CD8-positive, alpha-beta memory T cell (primary cell): ENCODE measurements around the gene SOAT1. TPM values are rescaled to one million over a fixed set of nuclear protein-coding genes. Genes with fewer than 3 reads are reported as not detected.
"Not testable (repeated sequence)": the region's sequence is repeated elsewhere in the genome, so short reads cannot be mapped to it uniquely, and the experiment has no call there.

Experiments
- CTCF ChIA-PET: fragments of 350-600 bp; sonication (Branson Sonifier 250); formaldehyde crosslinking; loops from one replicate; lab custom pipeline; 2021; ENCODE audit warnings: antibody characterized with exemption; lab: Charles Lee
- POLR2A ChIA-PET: fragments of 350-600 bp; sonication (Branson Sonifier 250); formaldehyde crosslinking; loops from one replicate; lab custom pipeline; 2021; ENCODE audit warnings: antibody characterized with exemption; lab: Charles Lee
- DNase-seq, 5 donors: peaks; one replicate each; pipeline versions ENCODE4 v3.0.0 to v3.0.0-alpha.2; 2020 to 2022; ENCODE audit warnings: mixed read lengths in 1 of 5
- H3K27ac ChIP-seq: one replicate; pipeline ENCODE4 v1.7.0; 2013; ENCODE audit warnings: low read depth, mild to moderate bottlenecking, low read length, moderate library complexity
- H3K27me3 ChIP-seq: 2 replicates; pipeline ENCODE4 v1.7.0; 2013; ENCODE audit warnings: low read length, mild to moderate bottlenecking; ENCODE audit not compliant: insufficient read depth, poor library complexity, severe bottlenecking
- H3K36me3 ChIP-seq: 2 replicates; pipeline ENCODE4 v1.7.0; 2013; ENCODE audit warnings: mild to moderate bottlenecking, low read length, moderate library complexity; ENCODE audit not compliant: insufficient read depth
- H3K4me1 ChIP-seq: 2 replicates; pipeline ENCODE4 v1.7.0; 2013; ENCODE audit warnings: mild to moderate bottlenecking, low read length, moderate library complexity; ENCODE audit not compliant: insufficient read depth
- H3K4me3 ChIP-seq: 2 replicates; pipeline ENCODE4 v1.7.0; 2013; ENCODE audit warnings: mild to moderate bottlenecking, low read length
- H3K9me3 ChIP-seq: 2 replicates; pipeline ENCODE4 v1.7.0; 2013; ENCODE audit warnings: mild to moderate bottlenecking, low read length
- H3K27ac Mint-ChIP-seq, 8 donors: one replicate each; pipeline ENCODE4 v1.8.0; 2020 to 2021; ENCODE audit warnings: mixed read lengths in 8 of 8, mild to moderate bottlenecking in 6 of 8, inconsistent platforms in 3 of 8, moderate library complexity in 3 of 8
- H3K27me3 Mint-ChIP-seq, 2 donors: one replicate each; pipeline ENCODE4 v1.8.0; 2020 to 2021; ENCODE audit warnings: mixed read lengths in 2 of 2, mild to moderate bottlenecking in 1 of 2, moderate library complexity in 1 of 2
- H3K36me3 Mint-ChIP-seq, 3 donors: one replicate each; pipeline ENCODE4 v1.8.0; 2020 to 2021; ENCODE audit warnings: mixed read lengths in 3 of 3, inconsistent platforms in 1 of 3, mild to moderate bottlenecking in 1 of 3
- H3K4me1 Mint-ChIP-seq, 3 donors: one replicate each; pipeline ENCODE4 v1.8.0; 2020 to 2021; ENCODE audit warnings: mixed read lengths in 3 of 3, inconsistent platforms in 1 of 3, mild to moderate bottlenecking in 1 of 3
- H3K4me3 Mint-ChIP-seq, 7 donors: one replicate each; pipeline ENCODE4 v1.8.0; 2020 to 2021; ENCODE audit warnings: mixed read lengths in 7 of 7, mild to moderate bottlenecking in 6 of 7, moderate library complexity in 4 of 7, inconsistent platforms in 2 of 7
- H3K9me3 Mint-ChIP-seq, 5 donors: one replicate each; pipeline ENCODE4 v1.8.0; 2020 to 2022; ENCODE audit warnings: mixed read lengths in 5 of 5, mild to moderate bottlenecking in 3 of 5, moderate library complexity in 2 of 5, inconsistent platforms in 1 of 5
- polyA plus RNA-seq: library from polyadenylated mRNA; unstranded; fragments of 300-500 nt; fragmentation: Illumina TruSeq; gene quantifications from one replicate; pipeline ENCODE4 v1.2.3, GENCODE V29; 2021
- total RNA-seq, 2 experiments: library from RNA; stranded (reverse); gene quantifications; one replicate each; pipeline ENCODE4 v1.2.3, GENCODE V29; 2021

Gene SOAT1
- total and polyA plus RNA-seq, 3 experiments from 2014 or later: 66.0 to 85.6 (median 66.0) TPM

GRCh38 chr1:179263121-179263520 lies 30.5 kb upstream of the SOAT1 start:
- Histone ChIP-seq H3K9me3 (no peaks in the 10 kb centered on the region), H3K4me1 (no peaks in the 10 kb centered on the region), H3K4me3 (no peak overlapping the region), H3K27ac (no peak overlapping the region), H3K27me3 (no peaks in the 10 kb centered on the region), H3K36me3 (no peaks in the 10 kb centered on the region)
- POLR2A ChIA-PET: no interaction called here
- Mint-ChIP-seq H3K4me3 (no peak overlapping the region), H3K36me3 (no peaks in the 10 kb centered on the region), H3K9me3 (no peaks in the 10 kb centered on the region), H3K27ac (no peak overlapping the region), H3K4me1 (peaks cover 0 to 4% (median 3%) of the 10 kb centered on the region in 3 donors), H3K27me3 (peaks cover 0 to 3% of the 10 kb centered on the region in 2 donors)
- CTCF ChIA-PET: no interaction called here
- DNase-seq: no peak

GRCh38 chr1:179264507-179264906 lies 29.1 kb upstream of the SOAT1 start:
- H3K36me3 ChIP-seq: no peaks in the 10 kb centered on the region
- POLR2A ChIA-PET: no interaction called here
- H3K27me3 ChIP-seq: no peaks in the 10 kb centered on the region
- Mint-ChIP-seq H3K4me3 (no peak overlapping the region), H3K36me3 (no peaks in the 10 kb centered on the region), H3K27me3 (peaks cover 0 to 3% of the 10 kb centered on the region in 2 donors), H3K9me3 (no peaks in the 10 kb centered on the region), H3K4me1 (peaks cover 0 to 4% (median 3%) of the 10 kb centered on the region in 3 donors), H3K27ac (no peak overlapping the region)
- no peak for DNase-seq
- no peak overlapping the region for H3K4me3 ChIP-seq
- H3K27ac ChIP-seq: no peak overlapping the region
- no peaks in the 10 kb centered on the region for H3K9me3 ChIP-seq
- no peaks in the 10 kb centered on the region for H3K4me1 ChIP-seq
- CTCF ChIA-PET: no interaction called here

DNA sequence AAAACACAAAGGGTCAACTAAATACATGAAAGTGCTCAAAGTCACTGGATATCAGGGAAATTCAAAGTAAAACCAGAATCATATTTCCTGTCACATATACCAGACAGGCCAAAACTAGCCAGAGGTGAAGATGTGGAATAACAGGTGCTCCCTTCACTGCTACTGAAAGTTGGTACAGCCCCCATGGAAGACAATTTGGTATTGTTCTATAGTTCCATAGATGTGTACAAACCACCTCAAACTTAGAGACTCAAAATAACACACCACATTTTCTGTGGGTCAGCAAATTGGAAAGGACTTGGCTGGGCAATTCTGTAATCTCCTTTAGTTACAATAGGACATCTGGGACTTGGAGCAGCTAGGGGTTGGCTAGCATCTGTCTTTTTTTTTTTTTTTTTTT lies 24.5 kb upstream of the SOAT1 start:
- Mint-ChIP-seq H3K36me3 (no peaks in the 10 kb centered on the region), H3K27ac (no peak overlapping the region), H3K4me3 (no peak overlapping the region), H3K9me3 (no peaks in the 10 kb centered on the region), H3K4me1 (no peaks in the 10 kb centered on the region), H3K27me3 (peaks cover 0 to 3% of the 10 kb centered on the region in 2 donors)
- H3K4me3 ChIP-seq: no peak overlapping the region
- H3K4me1 ChIP-seq: no peaks in the 10 kb centered on the region
- no peaks in the 10 kb centered on the region for H3K27me3 ChIP-seq
- POLR2A ChIA-PET: no interaction called here
- no peak overlapping the region for H3K27ac ChIP-seq
- no peaks in the 10 kb centered on the region for H3K36me3 ChIP-seq
- CTCF ChIA-PET: interaction anchor here (0.7 kb wide), 1 partner anchor 12 kb away, joined by 3 read pairs; no protein-coding TSS in a partner anchor
- DNase-seq: no peak
- no peaks in the 10 kb centered on the region for H3K9me3 ChIP-seq

DNA sequence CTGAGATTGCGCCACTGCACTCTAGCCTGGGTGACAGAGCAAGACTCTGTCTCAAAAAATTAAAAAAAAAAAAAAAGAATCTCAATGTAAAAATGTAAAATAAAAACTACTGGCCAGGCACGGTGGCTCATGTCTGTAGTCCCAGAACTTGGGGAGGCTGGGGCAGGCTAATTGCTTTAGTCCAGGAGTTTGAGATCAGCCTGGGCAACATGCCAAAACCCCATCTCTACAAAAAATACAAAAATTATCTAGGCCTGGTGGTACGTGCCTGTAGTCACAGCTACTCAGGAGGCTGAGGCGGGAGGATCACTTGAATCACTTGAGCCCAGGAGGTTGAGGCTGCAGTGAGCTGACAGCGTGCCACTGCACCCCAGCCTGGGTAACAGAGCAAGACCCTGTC lies 19.2 kb upstream of the SOAT1 start:
- CTCF ChIA-PET, H3K9me3 ChIP-seq, H3K36me3 ChIP-seq, DNase-seq, H3K27ac Mint-ChIP-seq, H3K27ac ChIP-seq, H3K4me3 Mint-ChIP-seq, H3K27me3 Mint-ChIP-seq, H3K36me3 Mint-ChIP-seq, H3K27me3 ChIP-seq, H3K4me3 ChIP-seq, POLR2A ChIA-PET, H3K4me1 ChIP-seq, H3K9me3 Mint-ChIP-seq, H3K4me1 Mint-ChIP-seq: not testable (repeated sequence)

DNA sequence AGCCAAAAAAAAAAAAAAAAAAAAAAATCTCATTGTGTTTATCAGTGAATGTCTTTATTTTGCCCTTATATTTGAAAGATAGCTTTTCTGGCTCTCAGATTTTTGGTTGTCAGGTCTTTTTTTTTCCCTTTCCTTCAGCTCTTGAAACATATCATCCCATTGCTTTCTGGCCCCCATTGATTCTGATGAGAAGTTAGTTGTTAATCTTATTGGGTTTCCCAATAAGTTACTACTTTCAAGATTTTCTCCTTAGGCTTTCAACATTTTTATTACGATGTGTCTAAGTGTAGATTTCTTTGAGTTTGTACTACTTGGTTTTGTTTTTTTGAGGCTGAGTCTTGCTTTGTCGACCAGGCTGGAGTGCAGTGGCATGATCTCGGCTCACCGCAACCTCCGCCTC lies 14.7 kb upstream of the SOAT1 start:
- Histone ChIP-seq H3K27me3 (no peaks in the 10 kb centered on the region), H3K4me1 (no peaks in the 10 kb centered on the region), H3K36me3 (no peaks in the 10 kb centered on the region), H3K9me3 (no peaks in the 10 kb centered on the region), H3K4me3 (no peak overlapping the region), H3K27ac (no peak overlapping the region)
- peaks cover 0 to 4% (median 2%) of the 10 kb centered on the region in 3 donors for H3K36me3 Mint-ChIP-seq
- H3K27ac Mint-ChIP-seq: no peak overlapping the region
- ChIA-PET CTCF (interaction anchor here (1.5 kb wide), 1 partner anchor 14 kb away, joined by 3 read pairs; no protein-coding TSS in a partner anchor), POLR2A (interaction anchor here (0.9 kb wide), 1 partner anchor 15 kb away, joined by 3 read pairs; no protein-coding TSS in a partner anchor)
- H3K4me3 Mint-ChIP-seq: no peak overlapping the region
- no peak for DNase-seq
- peaks cover 3 to 12% (median 9%) of the 10 kb centered on the region in 5 donors for H3K9me3 Mint-ChIP-seq
- H3K27me3 Mint-ChIP-seq: no peaks in the 10 kb centered on the region
- H3K4me1 Mint-ChIP-seq: no peaks in the 10 kb centered on the region

DNA sequence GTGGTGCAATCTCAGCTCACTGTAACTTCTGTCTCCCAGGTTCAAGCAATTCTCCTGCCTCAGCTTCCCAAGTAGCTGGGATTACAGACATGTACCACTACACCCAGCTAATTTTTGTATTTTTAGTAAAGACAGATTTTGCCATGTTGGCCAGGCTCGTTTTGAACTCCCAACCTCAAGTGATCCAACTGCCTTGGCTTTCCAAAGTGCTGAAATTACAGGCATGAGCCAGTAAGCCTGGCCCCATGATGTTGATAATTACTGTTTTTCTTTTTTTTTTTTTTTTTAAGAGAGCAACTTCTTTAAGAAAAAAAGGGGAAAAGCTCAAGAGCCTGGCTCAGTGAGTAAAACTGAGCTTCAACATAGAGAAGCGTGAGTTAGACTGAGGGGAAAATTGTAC lies 9.6 kb upstream of the SOAT1 start:
- H3K27me3 ChIP-seq: no peaks in the 10 kb centered on the region
- no peak for DNase-seq
- ChIA-PET POLR2A (interaction anchor here (0.6 kb wide), 1 partner anchor 10 kb away, joined by 3 read pairs; the partner anchor contains the start of gene SOAT1), CTCF (no interaction called here)
- peaks cover 0 to 7% (median 2%) of the 10 kb centered on the region in 3 donors for H3K36me3 Mint-ChIP-seq
- no peak overlapping the region for H3K4me3 Mint-ChIP-seq
- no peaks in the 10 kb centered on the region for H3K9me3 ChIP-seq
- no peaks in the 10 kb centered on the region for H3K36me3 ChIP-seq
- H3K9me3 Mint-ChIP-seq: peaks cover 3 to 8% (median 6%) of the 10 kb centered on the region in 5 donors
- peaks cover 3% of the 10 kb centered on the region in 2 donors for H3K27me3 Mint-ChIP-seq
- H3K4me3 ChIP-seq: no peak overlapping the region
- no peaks in the 10 kb centered on the region for H3K4me1 ChIP-seq
- no peak overlapping the region for H3K27ac ChIP-seq
- no peak overlapping the region for H3K27ac Mint-ChIP-seq
- no peaks in the 10 kb centered on the region for H3K4me1 Mint-ChIP-seq

- no peaks in the 10 kb centered on the region for H3K9me3 ChIP-seq
- no peak for DNase-seq
- H3K36me3 ChIP-seq: no peaks in the 10 kb centered on the region
- POLR2A ChIA-PET: no interaction called here
- Mint-ChIP-seq H3K9me3 (no peaks in the 10 kb centered on the region), H3K36me3 (peaks cover 0 to 3% (median 0%) of the 10 kb centered on the region in 3 donors), H3K27me3 (peaks cover 3% of the 10 kb centered on the region in 2 donors), H3K27ac (no peak overlapping the region), H3K4me3 (no peak overlapping the region), H3K4me1 (peaks cover 0 to 5% (median 5%) of the 10 kb centered on the region in 3 donors)
- H3K27ac ChIP-seq: no peak overlapping the region
- no peak overlapping the region for H3K4me3 ChIP-seq
- H3K4me1 ChIP-seq: no peaks in the 10 kb centered on the region
- CTCF ChIA-PET: no interaction called here
- no peaks in the 10 kb centered on the region for H3K27me3 ChIP-seq
These were observed 5.7 kb upstream of the SOAT1 start for GRCh38 chr1:179287946-179288345.

DNA sequence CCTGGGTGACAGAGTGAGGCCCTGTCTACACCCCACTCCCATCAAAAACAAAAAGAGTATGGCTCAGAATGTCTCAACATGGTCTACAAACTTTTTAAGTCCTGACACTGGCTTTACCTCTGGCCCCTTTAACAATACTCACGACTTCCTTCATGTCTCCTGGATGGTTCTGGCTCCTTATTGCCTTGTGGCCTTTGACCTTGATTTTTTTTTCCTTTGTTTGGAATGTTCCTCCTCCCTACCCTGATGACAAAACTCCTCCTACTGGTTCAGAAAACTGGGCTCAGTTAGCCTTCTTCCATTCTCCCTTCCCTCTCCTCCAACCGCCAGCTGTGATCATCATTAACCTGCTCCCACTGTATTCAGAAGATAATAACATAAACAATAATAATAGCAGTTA lies 4.6 kb upstream of the SOAT1 start:
- Histone ChIP-seq H3K4me1 (no peaks in the 10 kb centered on the region), H3K27me3 (no peaks in the 10 kb centered on the region), H3K9me3 (no peaks in the 10 kb centered on the region), H3K36me3 (no peaks in the 10 kb centered on the region), H3K4me3 (no peak overlapping the region), H3K27ac (no peak overlapping the region)
- peaks cover 3% of the 10 kb centered on the region in 2 donors for H3K27me3 Mint-ChIP-seq
- POLR2A ChIA-PET: no interaction called here
- no peaks in the 10 kb centered on the region for H3K9me3 Mint-ChIP-seq
- peaks cover 5 to 11% (median 9%) of the 10 kb centered on the region in 3 donors for H3K4me1 Mint-ChIP-seq
- H3K4me3 Mint-ChIP-seq: no peak overlapping the region
- H3K36me3 Mint-ChIP-seq: peaks cover 0 to 4% (median 3%) of the 10 kb centered on the region in 3 donors
- no peak for DNase-seq
- CTCF ChIA-PET: no interaction called here
- peak overlapping the region in 1 of 8 donors; percentile 43 for H3K27ac Mint-ChIP-seq
